ENCODE data around the gene ASPM.

The ASPM gene

GRCh38 chr1:197146101-197147095 is at the start of gene ASPM:
ASPM (minus strand) TSS chr1:197146669; CDS start chr1:197146437, 232 bp downstream.
- in situ Hi-C loops (cut with HindIII; ENCODE audit: low sequenced_read_pairs): no loop called here

- in situ Hi-C loops (cut with HindIII; ENCODE audit: low sequenced_read_pairs): no loop called here
Observed at GRCh38 chr1:197195100-197195499, 48.6 kb upstream of the ASPM start.

DNA sequence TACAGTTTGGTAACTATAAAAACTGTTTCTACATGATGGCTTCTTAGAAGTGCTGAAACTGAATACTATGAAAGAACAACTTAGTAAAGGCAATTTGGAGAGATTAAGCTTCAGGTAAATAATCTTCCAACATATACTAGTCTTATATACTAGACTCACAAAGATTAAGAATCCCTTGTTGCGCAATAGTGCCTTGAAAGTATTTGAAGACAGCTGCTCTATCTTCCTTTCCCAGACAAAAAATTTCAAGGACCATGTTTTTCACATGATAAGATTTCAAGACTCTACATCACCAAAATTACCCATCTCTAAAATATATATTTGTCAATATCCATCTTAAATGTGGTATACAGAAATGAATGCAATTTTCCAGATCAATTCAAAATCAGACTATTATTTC is 37.7 kb upstream of the ASPM start:
- in situ Hi-C loops (cut with HindIII; ENCODE audit: low sequenced_read_pairs): no loop called here

DNA sequence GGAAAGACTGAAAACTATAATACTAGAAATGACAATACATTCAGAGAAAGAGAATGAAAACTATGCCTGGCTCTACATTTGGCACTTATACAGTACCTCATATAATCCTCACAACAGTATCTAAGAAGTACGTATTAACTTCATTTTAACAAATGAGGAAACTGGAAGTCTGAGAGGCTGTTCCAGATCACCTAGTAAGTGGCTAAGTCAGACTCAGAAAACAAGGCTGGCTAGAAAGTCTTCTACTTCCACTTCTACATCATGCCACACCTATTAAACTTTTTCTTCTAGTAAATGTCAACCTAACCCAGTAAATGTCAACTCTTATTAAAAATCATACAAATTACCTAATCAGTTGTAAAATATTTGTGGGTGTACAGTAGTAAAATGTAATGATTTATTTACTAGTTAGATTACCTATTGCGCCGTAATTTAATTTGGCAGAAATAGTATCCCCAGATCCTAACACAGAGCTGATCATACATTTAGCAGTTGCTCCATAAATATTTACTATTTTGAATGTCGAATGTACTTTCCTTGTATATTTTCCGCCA is 36.8 kb upstream of the ASPM start:
- in situ Hi-C loops (cut with HindIII; ENCODE audit: low sequenced_read_pairs): no loop called here

DNA sequence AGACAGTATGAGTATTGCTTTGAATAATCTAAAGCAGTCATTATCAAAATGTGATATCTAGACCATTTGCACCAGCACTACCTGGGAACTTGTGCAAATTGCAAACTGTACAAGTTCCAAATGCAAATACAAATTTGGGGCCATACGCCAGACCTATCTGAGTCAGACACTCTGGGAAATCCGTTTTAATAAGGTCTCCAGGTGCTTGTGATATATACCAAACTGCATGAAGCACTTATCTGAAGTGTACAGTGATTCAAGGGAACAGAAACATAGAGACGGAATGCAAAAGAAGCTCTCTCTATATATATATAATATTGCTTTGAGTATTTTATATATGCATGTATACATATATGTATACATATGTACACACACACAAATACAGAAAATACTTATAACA is 36.2 kb upstream of the ASPM start:
- in situ Hi-C loops (cut with HindIII; ENCODE audit: low sequenced_read_pairs): no loop called here

GRCh38 chr1:197181982-197182381 is 35.5 kb upstream of the ASPM start:
- in situ Hi-C loops (cut with HindIII; ENCODE audit: low sequenced_read_pairs): no loop called here

- in situ Hi-C loops (cut with HindIII; ENCODE audit: low sequenced_read_pairs): no loop called here
Observed at GRCh38 chr1:197180252-197180878, 33.9 kb upstream of the ASPM start.

DNA sequence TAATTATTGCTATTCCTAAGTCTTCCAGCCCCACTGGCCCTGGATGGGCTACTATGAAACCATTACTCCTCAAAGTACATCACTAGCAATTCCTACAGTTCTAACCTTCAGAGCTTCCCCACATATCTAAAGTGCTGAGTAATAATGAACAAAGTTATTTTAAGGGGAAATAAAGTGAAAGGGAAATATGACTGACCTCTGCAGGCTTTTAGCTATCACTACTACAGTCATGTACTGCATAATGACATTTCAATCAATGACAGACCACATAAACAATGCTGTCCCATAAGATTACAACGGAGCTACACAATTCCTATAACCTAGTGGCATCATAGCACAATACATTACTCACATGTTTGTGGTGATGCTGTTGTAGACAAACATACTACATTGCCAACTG is 32.5 kb upstream of the ASPM start:
- in situ Hi-C loops (cut with HindIII; ENCODE audit: low sequenced_read_pairs): no loop called here

DNA sequence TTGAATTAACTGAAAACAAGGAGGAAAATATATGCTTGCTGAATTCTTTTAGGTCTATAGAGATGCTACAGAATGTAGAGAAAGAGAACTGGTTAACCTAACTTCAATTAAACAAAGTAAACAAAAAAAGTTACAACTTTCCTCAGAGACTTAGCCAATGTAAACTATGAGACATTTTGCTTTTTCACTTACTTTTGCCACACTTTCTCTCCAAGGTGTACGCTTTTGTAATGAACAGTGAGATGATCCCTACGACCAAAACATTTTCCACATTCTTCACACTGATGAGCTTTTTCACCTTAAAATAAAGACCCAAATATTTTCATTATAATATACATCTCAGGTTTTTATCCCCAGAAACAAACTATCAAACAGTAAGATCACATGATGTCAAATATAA is 28.3 kb upstream of the ASPM start:
- in situ Hi-C loops (cut with HindIII; ENCODE audit: low sequenced_read_pairs): no loop called here

DNA sequence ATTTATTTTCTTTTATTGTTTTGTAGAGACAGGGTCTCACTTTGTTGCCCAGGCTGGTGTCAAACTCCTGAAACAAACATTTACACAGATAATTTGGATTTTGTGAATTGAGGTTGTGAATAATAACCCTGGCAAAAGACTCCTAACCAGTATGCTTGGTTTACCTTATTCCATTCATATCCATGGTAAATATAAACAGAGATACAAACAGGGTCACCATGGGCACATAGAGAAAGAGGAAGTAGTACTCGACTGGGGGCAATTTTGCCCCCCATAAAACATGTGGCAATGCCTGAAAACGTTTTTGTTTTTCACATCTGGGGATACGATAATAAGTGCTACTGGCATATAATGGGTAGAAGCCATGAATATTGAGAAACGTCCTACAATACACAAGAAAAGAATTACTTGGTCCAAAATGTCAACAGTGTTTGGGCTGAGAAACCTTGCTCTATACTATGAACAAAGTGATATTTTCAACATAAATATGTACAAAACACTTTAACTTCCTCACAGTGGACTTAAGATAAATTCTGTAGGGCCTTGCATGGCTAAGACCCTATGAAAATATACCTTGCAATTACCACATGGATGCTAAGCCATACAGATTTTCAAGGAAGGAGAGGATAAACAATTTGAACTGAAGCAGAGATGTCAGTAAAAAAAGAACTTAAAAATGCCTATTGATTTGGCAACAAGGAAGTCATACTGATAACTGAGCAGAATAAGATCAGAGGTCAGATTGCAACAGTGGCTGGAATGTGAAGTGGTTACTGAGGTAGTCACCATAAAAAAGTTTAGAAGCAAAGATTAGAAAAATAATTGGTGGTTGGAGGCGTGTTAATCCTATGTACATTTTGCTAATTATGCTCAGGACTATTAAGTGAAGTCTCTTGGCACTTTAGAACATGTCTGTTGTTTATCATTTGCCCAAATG is 27.4 kb upstream of the ASPM start:
- in situ Hi-C loops (cut with HindIII; ENCODE audit: low sequenced_read_pairs): no loop called here

GRCh38 chr1:197171531-197171930 is 25.1 kb upstream of the ASPM start:
- in situ Hi-C loops (cut with HindIII; ENCODE audit: low sequenced_read_pairs): no loop called here

DNA sequence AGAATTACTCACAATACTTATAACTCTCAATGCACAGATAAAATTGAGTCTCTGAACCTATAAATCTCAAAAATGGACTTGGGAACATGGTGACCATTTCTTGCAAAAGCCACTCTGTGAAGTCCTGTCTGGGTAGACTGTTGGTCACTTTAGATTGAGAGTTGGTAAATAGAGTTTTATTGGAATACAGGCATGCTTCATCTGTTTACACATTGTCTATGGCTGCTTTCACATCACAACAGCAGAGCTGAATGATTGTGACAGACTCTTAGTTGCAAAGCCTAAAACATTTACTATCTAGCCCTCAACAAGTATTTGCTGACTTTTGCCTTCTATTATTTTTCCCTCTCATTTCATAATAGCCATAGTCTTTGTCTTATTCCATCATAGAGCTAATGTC is 24.1 kb upstream of the ASPM start:
- in situ Hi-C loops (cut with HindIII; ENCODE audit: low sequenced_read_pairs): no loop called here

DNA sequence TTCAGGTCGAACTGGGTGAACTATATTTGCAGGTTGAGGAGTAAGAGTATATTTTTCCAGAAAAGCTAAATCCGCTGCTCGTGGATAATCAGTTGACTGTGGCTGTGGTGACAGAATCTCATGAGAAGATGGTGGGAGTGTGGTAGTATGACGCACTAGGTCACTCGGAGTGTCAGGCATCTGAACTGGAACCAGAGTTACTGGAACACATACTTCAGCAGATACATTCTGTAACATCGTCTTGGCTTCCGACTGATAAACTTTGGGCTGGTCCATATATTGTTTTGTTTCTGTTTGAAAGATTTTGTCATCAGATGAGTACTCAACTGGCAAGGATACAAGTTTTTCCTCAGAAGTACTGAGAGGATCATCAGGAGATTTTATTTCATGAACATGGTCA is 13.0 kb upstream of the ASPM start:
- in situ Hi-C loops (cut with HindIII; ENCODE audit: low sequenced_read_pairs): no loop called here

DNA sequence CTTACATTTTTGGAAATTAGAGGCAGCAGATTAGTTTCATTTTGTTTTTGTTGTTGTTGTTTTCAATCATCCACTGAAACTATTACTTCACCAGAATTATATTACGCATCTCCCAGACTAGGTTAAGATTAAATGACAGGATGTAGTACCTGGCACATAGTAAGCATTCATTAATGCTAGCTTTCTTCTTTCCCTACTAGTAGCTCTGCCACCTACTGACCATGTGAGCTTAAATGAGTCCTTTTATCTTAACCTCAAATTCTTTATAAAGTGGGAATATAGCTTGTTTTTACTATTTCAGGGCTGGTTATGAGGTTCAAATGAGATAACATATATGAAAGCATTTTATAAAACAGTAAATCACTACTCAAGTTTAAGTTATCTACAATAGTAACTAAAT is 10.2 kb upstream of the ASPM start:
- in situ Hi-C loops (cut with HindIII; ENCODE audit: low sequenced_read_pairs): no loop called here

- in situ Hi-C loops (cut with HindIII; ENCODE audit: low sequenced_read_pairs): no loop called here
Observed at GRCh38 chr1:197152662-197153061, 6.2 kb upstream of the ASPM start.

DNA sequence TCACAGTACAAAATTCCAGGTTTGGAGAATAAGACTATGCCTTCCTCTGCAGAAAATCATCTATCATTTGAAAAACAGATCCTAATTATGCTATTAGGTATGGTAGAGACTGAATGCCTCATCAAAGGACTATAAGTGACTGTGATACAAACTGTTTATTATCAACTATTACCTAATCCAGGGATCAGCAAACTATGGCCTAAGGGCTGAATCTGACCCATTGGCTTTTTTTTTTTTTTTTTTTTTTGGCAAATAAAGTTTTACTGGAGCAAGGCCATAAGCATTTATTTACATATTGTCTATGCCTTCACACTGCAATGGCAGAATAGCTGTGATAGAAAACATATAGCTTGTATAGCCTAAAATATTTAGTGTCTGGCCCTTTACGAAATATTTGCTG is 4.7 kb upstream of the ASPM start:
- in situ Hi-C loops (cut with HindIII; ENCODE audit: low sequenced_read_pairs): no loop called here

DNA sequence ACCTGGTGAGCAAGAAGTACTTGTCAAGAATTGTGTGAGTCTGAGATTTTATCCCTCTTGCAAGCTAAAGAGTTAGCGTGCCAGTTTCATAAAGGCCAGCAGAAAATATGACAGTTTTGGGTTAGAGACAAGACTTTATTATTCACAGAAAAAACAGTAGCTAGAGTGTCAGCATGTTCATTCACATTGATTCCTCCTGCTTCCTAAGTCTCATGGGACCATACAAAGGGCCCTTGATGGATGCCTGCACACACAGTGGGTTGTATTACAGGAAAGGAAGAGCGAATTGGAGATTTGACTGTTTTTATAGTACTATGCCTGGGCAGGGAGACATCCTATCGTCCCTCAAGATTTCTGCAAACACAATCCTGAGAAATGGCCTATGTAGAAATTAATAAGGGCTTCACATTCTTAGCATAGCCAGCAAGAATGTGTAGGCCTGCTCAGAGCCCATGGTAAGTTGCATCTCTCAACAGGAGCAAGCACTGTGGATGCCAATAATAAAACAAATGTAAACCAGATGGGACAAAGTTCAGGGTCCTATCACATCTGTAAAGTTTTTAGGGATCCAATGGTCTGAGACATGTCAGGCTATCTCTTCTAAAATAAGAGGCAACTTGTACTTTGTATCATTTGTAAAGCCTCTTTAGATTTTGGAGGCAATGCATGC is 4.0 kb upstream of the ASPM start:
- in situ Hi-C loops (cut with HindIII; ENCODE audit: low sequenced_read_pairs): no loop called here

DNA sequence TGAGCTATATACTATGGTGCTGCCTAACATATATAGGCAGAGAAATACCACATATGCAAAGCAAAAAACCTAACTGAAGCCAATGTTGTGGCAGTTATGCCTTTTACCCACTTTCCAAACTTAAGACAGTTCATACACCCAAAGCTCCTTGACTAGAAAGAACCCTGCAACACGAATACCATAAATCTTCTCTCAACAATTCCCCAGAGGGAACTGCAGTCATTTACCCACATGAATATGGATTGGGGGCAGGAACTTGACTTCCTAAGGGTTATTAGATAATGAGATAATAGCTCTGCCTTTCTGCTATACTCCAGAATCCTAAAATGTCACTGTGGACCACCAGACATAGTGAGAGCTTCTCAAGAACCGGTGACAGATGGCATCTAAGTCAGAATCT is 2.9 kb upstream of the ASPM start:
- in situ Hi-C loops (cut with HindIII; ENCODE audit: low sequenced_read_pairs): no loop called here

- in situ Hi-C loops (cut with HindIII; ENCODE audit: low sequenced_read_pairs): no loop called here
Observed at GRCh38 chr1:197145446-197146024, 934 bp downstream of the ASPM start.
